ENCODE results near the gene ZFY. TPM values are rescaled to one million over a fixed set of nuclear protein-coding genes. Genes with fewer than 3 reads are reported as not detected.

ZFY gene
- total RNA-seq: 9.5 and 17.5 TPM in 2 replicates

DNA sequence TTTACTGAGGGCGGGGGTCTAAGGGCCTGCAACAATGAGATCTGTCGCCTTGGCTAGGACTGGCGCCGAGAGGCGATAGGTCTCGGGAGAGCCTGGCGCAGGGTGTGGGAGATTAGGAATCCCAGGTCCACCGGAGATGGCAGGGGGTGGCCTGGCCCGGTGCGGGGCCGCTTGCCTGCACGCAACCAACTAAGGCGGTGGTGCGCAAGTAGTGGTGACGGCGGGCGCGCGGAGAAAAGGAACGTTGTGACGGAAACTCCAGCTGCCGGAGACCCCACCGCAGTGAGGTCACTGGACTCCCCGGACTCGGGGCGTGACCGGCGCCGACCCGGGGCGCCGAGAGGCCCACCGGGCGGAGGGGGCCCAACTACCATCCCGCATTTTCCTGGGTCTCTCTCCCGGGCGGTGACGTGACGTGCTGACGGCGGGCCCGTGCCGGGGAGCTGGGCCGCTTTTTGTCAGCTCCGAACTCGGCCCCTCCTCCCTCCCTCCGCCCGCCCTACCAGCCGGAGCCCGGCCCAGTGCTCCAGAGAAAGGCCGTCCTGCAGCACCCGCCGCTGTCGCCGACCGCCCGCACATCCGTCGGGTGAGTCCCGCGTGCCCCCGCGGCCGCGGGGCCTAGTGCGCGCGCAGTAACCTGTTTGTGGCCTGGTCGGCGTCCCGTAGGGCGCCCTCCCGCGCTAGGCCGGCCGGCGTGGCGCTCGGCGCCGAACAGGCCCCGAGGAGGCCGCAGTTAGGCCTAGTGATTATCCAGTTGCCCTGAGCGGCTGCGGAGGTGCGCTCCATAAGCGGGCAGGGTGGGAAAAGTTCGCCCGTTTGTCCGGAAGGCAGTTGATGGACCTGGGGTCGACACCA is at the start of gene ZFY:
TSS of gene ZFY (plus strand) at position 521 of the 855 bp plus-strand sequence. CDS start 18,556 bp downstream, outside the sequence.

Other genes with a start within 250 kb of the ZFY start
- gene SRY, start 147.7 kb upstream of the ZFY start, total RNA-seq: not detected in 2 replicates
- gene RPS4Y1, start 93.8 kb upstream of the ZFY start, total RNA-seq: 474 and 586 TPM in 2 replicates